H1 (cell line): ENCODE data around the gene SLCO4C1. TPM values are rescaled to one million over a fixed set of nuclear protein-coding genes. Genes with fewer than 3 reads are reported as not detected.

Experiments used
- polyA plus RNA-seq, 7 experiments: library from polyadenylated mRNA; depleted of rRNA in 3 of 7; stranded (reverse) in 5 of 7; unstranded in 2 of 7; fragments of >200 nt in 5 of 7; fragments of 200-250 nt in 2 of 7; gene quantifications; 1 replicate in 5 of 7; 2 replicates in 1 of 7; 4 replicates in 1 of 7; pipeline versions ENCODE4 v1.2.1 to v1.2.3, GENCODE V29; 2011 to 2013; ENCODE audit warnings: missing spikeins in 2 of 7, mixed read lengths in 2 of 7
- total RNA-seq: library from RNA; stranded (reverse); fragmentation: NEBNext Ultra II Directional; extraction: Animal tissue kit (Norgen Biotek cat#: 25700); gene quantifications from 2 replicates; pipeline ENCODE4 v1.2.1, GENCODE V29; 2021

Gene SLCO4C1
- total and polyA plus RNA-seq, 2 of the 8 experiments (the other 6 are each of a cell fraction or from before 2014, with no cell fraction given): 1.3 to 4.9 TPM

Other genes starting within 250 kb of the SLCO4C1 start
- gene SLCO6A1, start 202.7 kb upstream of the SLCO4C1 start, total RNA-seq: 0.54 and 0.56 TPM in 2 replicates
- gene SLCO6A1, start 202.7 kb upstream of the SLCO4C1 start, polyA plus RNA-seq (2011; rRNA removed): 0.06 TPM in 1 of 2 replicates, not detected in the other